Activated CD8-positive, alpha-beta memory T cell treated with anti-CD3 and anti-CD28 coated beads, Interleukin-2, amount 50 U/mL, for 24 hours (primary cell): ENCODE data around the gene GAB4.

Source experiments
- DNase-seq: peaks from one replicate; pipeline ENCODE4 v3.0.0-alpha.2; 2020; ENCODE audit errors: extremely low read depth

GAB4 gene

GRCh38 chr22:16914006-16914405 is 94.0 kb downstream of the GAB4 start:
- no peak for DNase-seq

GRCh38 chr22:16912281-16912680 is 95.7 kb downstream of the GAB4 start:
- no peak for DNase-seq
